NCI-H2196 treated with DMSO at 0.1 percent for 48 hours (cell line): Measurements from ENCODE around the gene ARRDC5.
A peak's percentile ranks its signal among the peaks of the same experiment; 100 is the strongest.
"Not testable (repeated sequence)": the region's sequence is repeated elsewhere in the genome, so short reads cannot be mapped to it uniquely, and the experiment has no call there.

Experiments
- DNase-seq: peaks from one replicate; lab custom pipeline; 2025; ENCODE audit not compliant: unreplicated experiment; lab: John Stamatoyannopoulos, UW

Gene ARRDC5

GRCh38 chr19:4902796-4903195, at the start of gene ARRDC5:
TSS of gene ARRDC5 (minus strand) at chr19:4902896. CDS start at chr19:4902825, 71 bp downstream.
- no peak for DNase-seq

- no peak for DNase-seq
These were observed 49.0 kb upstream of the ARRDC5 start for GRCh38 chr19:4951656-4952055.

GRCh38 chr19:4950650-4951049, 48.0 kb upstream of the ARRDC5 start:
- DNase-seq: not testable (repeated sequence)

- not testable (repeated sequence) for DNase-seq
These were observed 39.0 kb upstream of the ARRDC5 start for GRCh38 chr19:4941638-4942169.

GRCh38 chr19:4939466-4939865, 36.8 kb upstream of the ARRDC5 start:
- DNase-seq: no peak

- not testable (repeated sequence) for DNase-seq
These were observed 35.8 kb upstream of the ARRDC5 start for GRCh38 chr19:4938461-4938860.

- no peak for DNase-seq
These were observed 34.4 kb upstream of the ARRDC5 start for GRCh38 chr19:4937060-4937459.

- no peak for DNase-seq
These were observed 32.7 kb upstream of the ARRDC5 start for GRCh38 chr19:4935444-4935843.

GRCh38 chr19:4933528-4933927, 30.8 kb upstream of the ARRDC5 start:
- DNase-seq: no peak

GRCh38 chr19:4932711-4933110, 30.0 kb upstream of the ARRDC5 start:
- DNase-seq: no peak

GRCh38 chr19:4930664-4931063, 28.0 kb upstream of the ARRDC5 start:
- DNase-seq: no peak

GRCh38 chr19:4929186-4929585, 26.5 kb upstream of the ARRDC5 start:
- DNase-seq: no peak

- DNase-seq: no peak
These were observed 20.6 kb upstream of the ARRDC5 start for GRCh38 chr19:4923276-4923747.

- DNase-seq: no peak
These were observed 20.0 kb upstream of the ARRDC5 start for GRCh38 chr19:4922530-4923275.

GRCh38 chr19:4916292-4917082, 13.8 kb upstream of the ARRDC5 start:
- DNase-seq: no peak

- no peak for DNase-seq
These were observed 12.2 kb upstream of the ARRDC5 start for GRCh38 chr19:4914736-4915501.

- no peak for DNase-seq
These were observed 11.5 kb upstream of the ARRDC5 start for GRCh38 chr19:4913996-4914735.

- peak; percentile 48 for DNase-seq
These were observed 9.3 kb upstream of the ARRDC5 start for GRCh38 chr19:4911786-4912672.

GRCh38 chr19:4911314-4911713, 8.6 kb upstream of the ARRDC5 start:
- DNase-seq: no peak
